CMK (cell line): ENCODE results near the gene CDH4.

ENCODE experiments used
- DNase-seq: peaks from one replicate; pipeline ENCODE4 v3.0.0-alpha.2; 2010; ENCODE audit warnings: low read depth

Gene CDH4

GRCh38 chr20:61284752-61285151, 32.7 kb downstream of the CDH4 start:
- DNase-seq, result no peak

GRCh38 chr20:61285152-61285645, 33.1 kb downstream of the CDH4 start:
- no peak for DNase-seq

- no peak for DNase-seq
Measured at GRCh38 chr20:61285691-61286090, 33.6 kb downstream of the CDH4 start.

GRCh38 chr20:61287583-61288275, 35.7 kb downstream of the CDH4 start:
- DNase-seq, result no peak

GRCh38 chr20:61288331-61288784, 36.3 kb downstream of the CDH4 start:
- no peak for DNase-seq

- no peak for DNase-seq
Measured at GRCh38 chr20:61289166-61289565, 37.1 kb downstream of the CDH4 start.

GRCh38 chr20:61290721-61291120, 38.7 kb downstream of the CDH4 start:
- no peak for DNase-seq

GRCh38 chr20:61291166-61291829, 39.2 kb downstream of the CDH4 start:
- no peak for DNase-seq

GRCh38 chr20:61292391-61292790, 40.3 kb downstream of the CDH4 start:
- no peak for DNase-seq

- DNase-seq, result no peak
Measured at GRCh38 chr20:61292821-61293612, 41.0 kb downstream of the CDH4 start.

GRCh38 chr20:61293951-61294350, 41.9 kb downstream of the CDH4 start:
- DNase-seq, result no peak

GRCh38 chr20:61295249-61295648, 43.2 kb downstream of the CDH4 start:
- DNase-seq, result no peak

GRCh38 chr20:61295682-61296628, 43.9 kb downstream of the CDH4 start:
- DNase-seq, result no peak

GRCh38 chr20:61296629-61297019, 44.6 kb downstream of the CDH4 start:
- DNase-seq, result no peak

GRCh38 chr20:61297491-61297890, 45.4 kb downstream of the CDH4 start:
- no peak for DNase-seq

GRCh38 chr20:61297986-61298385, 45.9 kb downstream of the CDH4 start:
- no peak for DNase-seq

- DNase-seq, result no peak
Measured at GRCh38 chr20:61298661-61299060, 46.6 kb downstream of the CDH4 start.

- no peak for DNase-seq
Measured at GRCh38 chr20:61299104-61299503, 47.0 kb downstream of the CDH4 start.

GRCh38 chr20:61299618-61300017, 47.6 kb downstream of the CDH4 start:
- DNase-seq, result no peak

GRCh38 chr20:61300293-61300692, 48.2 kb downstream of the CDH4 start:
- DNase-seq, result no peak

GRCh38 chr20:61300709-61301108, 48.6 kb downstream of the CDH4 start:
- DNase-seq, result no peak
